Ecto neural progenitor cell (in vitro differentiated cells): ENCODE data around the gene DDX51.

Experiments
- DNase-seq: peaks from one replicate; pipeline ENCODE4 v3.0.0-alpha.2; 2018; ENCODE audit warnings: low spot score

The DDX51 gene

GRCh38 chr12:132167611-132168310 lies 23.6 kb upstream of the DDX51 start:
- DNase-seq: no peak

DNA sequence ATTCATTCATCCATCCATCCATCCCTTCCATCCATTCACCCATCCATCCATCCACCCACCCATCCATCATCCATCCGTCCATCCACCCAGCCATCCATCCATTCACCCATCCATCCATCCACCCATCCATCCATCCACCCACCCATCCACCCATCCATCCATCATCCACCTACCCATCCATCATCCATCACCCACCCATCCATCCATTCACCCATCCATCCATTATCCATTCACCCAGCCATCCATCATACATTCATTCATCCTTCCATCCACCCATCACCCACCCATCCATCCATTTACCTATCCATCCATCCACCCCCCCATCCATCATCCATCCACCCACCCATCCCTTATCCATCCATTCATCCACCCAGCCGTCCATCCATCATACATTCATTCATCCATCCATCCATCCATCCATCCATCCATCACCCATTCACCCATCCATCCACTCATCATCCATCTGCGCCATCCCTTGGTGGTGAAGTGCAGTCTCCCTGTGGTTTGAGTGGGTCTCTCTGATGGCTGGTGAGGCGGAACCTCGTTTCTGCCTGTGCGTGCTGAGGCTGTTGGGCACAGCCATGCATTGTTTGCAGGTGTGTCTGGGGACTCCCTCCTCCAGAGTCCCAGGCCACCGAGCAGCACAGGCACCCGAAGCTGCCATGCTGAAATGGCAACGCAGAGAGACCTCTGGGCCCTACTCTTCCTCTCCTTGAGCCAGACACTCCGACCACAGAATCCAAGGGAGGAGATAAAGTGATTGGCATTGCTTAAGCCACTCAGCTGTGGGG lies 22.9 kb upstream of the DDX51 start:
- no peak for DNase-seq

DNA sequence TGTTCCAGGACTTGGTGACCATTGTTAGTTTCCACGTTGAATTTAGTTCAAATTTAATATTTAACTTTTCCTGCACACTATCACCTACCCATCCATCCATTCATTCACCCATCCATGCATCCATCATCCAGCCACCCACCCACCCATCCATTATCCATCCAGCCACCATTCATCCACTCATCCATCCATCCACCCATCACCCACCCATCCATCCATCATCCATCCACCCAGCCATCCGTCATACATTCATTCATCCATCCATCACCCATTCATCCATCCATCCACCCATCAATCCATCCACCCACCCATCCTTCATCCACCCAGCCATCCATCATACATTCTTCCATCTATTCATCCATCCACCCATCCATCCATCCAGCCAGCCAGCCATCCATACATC lies 22.0 kb upstream of the DDX51 start:
- DNase-seq: no peak

GRCh38 chr12:132165584-132165983 lies 21.5 kb upstream of the DDX51 start:
- no peak for DNase-seq

DNA sequence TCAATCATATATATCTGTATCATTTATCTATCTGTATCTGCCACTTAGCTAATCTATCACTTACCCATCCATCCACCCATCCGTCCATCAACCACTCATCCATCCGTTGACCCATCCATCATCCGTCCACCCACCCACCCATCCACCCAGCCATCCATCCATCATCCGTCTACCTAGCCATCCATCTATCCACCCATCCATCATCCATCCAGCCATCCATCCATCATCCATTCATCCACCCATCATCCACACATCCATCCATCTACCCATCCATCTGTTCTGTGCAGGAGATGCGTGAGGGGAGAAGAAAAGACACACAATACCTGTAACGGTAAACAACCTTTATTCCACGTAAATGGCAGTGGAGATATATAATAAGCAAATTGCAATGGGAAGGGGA lies 20.3 kb upstream of the DDX51 start:
- DNase-seq: no peak

- no peak for DNase-seq
Observed at GRCh38 chr12:132163911-132164288, 19.8 kb upstream of the DDX51 start.

DNA sequence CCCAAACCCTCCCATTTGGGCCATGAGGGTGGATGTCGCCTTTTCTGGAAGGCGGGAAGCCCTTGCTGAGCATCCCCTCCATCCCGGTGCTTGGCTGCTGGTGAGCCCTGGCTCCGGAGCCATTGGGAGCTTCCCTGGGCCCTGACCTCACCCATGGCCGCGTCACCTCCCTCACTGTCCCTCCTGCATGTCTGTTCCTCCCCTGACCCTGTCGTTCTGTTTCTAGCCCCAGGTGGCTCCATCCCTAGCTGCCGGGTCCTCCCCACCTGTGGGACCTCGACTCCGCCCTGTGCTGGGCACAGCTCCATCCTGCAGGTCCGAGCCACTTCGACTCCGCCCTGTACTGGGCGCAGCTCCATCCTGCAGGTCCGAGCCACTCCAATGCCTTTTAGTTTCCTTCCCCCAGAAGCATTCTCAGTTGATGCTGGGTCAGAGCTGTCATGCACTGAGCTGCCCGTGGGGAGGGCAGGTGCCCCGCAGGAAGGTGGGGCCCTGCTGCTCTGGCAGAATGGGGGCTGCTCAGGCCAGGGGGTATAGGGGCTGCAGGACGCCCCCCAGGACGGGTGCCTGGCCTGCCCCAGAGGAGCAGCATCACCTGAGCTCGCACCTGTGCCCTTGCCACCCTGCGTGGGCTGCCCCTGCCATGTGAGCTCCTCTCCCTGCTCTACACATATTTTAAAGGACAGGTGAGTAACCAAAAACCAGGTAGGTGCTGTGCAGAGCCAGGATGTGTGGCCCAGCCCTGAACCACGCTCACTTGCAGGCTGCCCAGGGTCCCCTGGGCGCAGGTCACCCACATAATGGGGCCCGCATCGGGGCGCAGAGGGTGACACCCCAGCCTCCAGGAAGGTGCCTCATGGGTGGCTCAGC lies 19.2 kb upstream of the DDX51 start:
- no peak for DNase-seq

GRCh38 chr12:132162508-132163031 lies 18.5 kb upstream of the DDX51 start:
- DNase-seq: no peak

GRCh38 chr12:132161796-132162507 lies 17.8 kb upstream of the DDX51 start:
- no peak for DNase-seq

GRCh38 chr12:132161036-132161781 lies 17.1 kb upstream of the DDX51 start:
- no peak for DNase-seq

- DNase-seq: no peak
Observed at GRCh38 chr12:132160601-132161035, 16.5 kb upstream of the DDX51 start.

DNA sequence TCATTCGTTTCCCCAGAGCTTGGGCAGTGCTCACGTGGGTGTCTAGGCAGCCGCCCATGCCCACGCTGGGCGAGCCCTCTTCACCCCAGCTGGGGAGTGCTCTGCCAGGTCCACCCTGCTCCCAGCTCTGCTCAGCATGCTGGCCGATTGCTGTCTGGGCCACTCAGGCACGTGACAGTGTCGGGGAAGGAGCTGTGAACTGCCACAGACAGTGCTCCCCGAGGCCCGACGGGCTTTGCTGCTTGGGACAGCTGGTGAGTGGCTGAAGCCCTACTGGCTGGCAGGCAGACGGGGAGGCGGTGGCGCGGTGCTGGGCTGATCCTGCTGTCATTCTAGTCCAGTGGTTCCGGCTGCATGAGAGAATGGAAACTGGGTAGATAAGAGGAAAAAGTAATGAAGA lies 15.9 kb upstream of the DDX51 start:
- DNase-seq: no peak

- no peak for DNase-seq
Observed at GRCh38 chr12:132159555-132160003, 15.5 kb upstream of the DDX51 start.

GRCh38 chr12:132158677-132159554 lies 14.8 kb upstream of the DDX51 start:
- DNase-seq: no peak

- DNase-seq: no peak
Observed at GRCh38 chr12:132157733-132158409, 13.8 kb upstream of the DDX51 start.

GRCh38 chr12:132156573-132157325 lies 12.6 kb upstream of the DDX51 start:
- DNase-seq: no peak

GRCh38 chr12:132155771-132156572 lies 11.9 kb upstream of the DDX51 start:
- DNase-seq: no peak
